Gastroesophageal sphincter (tissue), 3 donors: ENCODE results near the gene PLIN1.

ENCODE experiments used
- EP300 ChIP-seq: sonication (generic); formaldehyde crosslinking; IDR thresholded peaks from one replicate; pipeline ENCODE4 v1.6.1; 2017; ENCODE audit warnings: antibody characterized with exemption, mild to moderate bottlenecking
- POLR2A ChIP-seq, 2 donors: fragments of 450-650 bp; IDR thresholded peaks; one replicate each; pipeline ENCODE4 v1.6.1; 2017; ENCODE audit warnings: antibody characterized with exemption in 2 of 2, mild to moderate bottlenecking in 2 of 2, moderate library complexity in 1 of 2
- POLR2AphosphoS5 ChIP-seq: sonication (generic); formaldehyde crosslinking; IDR thresholded peaks from one replicate; pipeline ENCODE4 v1.6.1; 2017; ENCODE audit warnings: antibody characterized with exemption
- TF ChIP-seq, protein P1 (sequence below), 4 experiments: fragments of 200-600 bp in 2 of 4; fragments of 450-650 bp in 2 of 4; sonication (generic) in 1 of 4; IDR thresholded peaks; one replicate each; pipeline ENCODE4 v1.5.1; 2017 to 2019; ENCODE audit warnings: antibody characterized with exemption in 4 of 4, mild to moderate bottlenecking in 2 of 4, moderate library complexity in 2 of 4

DNA sequence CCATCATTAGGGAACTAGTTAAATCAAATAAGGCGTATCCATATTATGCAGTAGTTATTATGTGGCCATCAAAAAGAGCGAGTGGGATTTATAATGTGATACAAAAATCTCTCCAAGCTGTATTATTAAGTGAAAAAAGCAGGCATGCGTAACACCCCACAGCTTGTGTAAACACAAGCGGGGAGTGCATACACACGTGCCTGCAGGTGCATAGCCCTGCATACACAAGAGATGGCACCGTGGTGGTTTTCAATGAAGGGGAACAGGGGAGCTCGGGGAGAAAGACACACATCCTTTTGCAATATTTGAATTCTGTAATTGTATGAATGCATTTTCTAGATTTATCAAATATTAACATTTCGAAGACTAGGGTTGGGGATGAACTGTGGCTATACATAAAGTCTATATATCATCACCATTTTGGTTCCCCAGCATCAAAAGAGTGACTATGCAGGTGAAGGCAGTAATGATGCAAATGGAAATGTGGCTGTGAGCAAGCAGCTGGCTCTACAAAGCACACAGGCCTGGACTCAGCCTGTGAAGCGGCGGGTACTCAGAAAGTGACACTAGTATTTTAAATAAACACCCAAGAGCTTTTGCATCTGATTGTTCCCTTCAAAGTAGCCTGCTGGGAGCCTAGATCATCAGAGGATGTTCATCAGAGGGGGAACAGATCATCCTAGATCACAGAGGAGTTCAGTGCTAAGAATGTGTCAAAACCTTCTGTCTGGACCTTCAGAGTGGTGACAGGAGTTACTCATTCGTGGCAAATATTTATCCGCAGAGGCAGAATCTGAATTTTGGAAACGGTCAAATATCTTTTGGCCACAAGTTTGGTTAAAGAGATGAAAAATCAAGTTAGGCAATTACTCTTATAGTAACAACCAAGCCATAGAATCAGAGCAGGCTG, 14.5 kb downstream of the PLIN1 start:
- TF ChIP-seq, protein P1, sequence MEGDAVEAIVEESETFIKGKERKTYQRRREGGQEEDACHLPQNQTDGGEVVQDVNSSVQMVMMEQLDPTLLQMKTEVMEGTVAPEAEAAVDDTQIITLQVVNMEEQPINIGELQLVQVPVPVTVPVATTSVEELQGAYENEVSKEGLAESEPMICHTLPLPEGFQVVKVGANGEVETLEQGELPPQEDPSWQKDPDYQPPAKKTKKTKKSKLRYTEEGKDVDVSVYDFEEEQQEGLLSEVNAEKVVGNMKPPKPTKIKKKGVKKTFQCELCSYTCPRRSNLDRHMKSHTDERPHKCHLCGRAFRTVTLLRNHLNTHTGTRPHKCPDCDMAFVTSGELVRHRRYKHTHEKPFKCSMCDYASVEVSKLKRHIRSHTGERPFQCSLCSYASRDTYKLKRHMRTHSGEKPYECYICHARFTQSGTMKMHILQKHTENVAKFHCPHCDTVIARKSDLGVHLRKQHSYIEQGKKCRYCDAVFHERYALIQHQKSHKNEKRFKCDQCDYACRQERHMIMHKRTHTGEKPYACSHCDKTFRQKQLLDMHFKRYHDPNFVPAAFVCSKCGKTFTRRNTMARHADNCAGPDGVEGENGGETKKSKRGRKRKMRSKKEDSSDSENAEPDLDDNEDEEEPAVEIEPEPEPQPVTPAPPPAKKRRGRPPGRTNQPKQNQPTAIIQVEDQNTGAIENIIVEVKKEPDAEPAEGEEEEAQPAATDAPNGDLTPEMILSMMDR (IDR thresholded peaks at IDR 0.05): no peak
- TF ChIP-seq POLR2A (IDR thresholded peaks at IDR 0.05) (no peak), EP300 (no peak), POLR2AphosphoS5 (no peak)
